Testis (tissue), 2 donors: ENCODE results near the gene NCK1.

Source experiments
- POLR2A ChIP-seq: fragments of 450-650 bp; IDR thresholded peaks from one replicate; pipeline ENCODE4 v1.6.1; 2017; ENCODE audit warnings: antibody characterized with exemption, mild to moderate bottlenecking, moderate library complexity
- TF ChIP-seq, protein P1 (sequence below), 3 experiments: fragments of 450-650 bp in 2 of 3; fragments of 200-600 bp in 1 of 3; sonication (generic) in 1 of 3; IDR thresholded peaks; one replicate each; pipeline ENCODE4 v1.5.1; 2016 to 2019; ENCODE audit warnings: antibody characterized with exemption in 3 of 3, mild to moderate bottlenecking in 2 of 3, moderate library complexity in 1 of 3

DNA sequence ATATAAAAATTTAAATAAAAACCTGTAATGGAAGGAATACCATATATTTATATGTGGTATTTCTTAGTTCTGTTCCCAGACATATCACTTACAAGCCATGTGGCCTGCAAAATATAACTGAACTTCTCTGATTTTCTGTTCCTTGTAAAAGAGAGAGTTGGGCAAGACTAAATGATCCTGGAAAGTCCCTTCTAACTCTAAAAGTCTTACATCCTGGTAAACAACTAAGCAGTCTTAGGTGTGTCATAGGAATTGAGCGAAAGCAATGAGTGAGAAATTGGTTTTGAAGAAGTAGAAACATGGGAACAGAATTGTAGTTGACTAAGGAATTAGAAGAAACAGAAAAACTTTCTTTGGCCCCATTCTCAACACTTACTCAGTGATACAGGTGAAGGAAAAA is 70.5 kb downstream of the NCK1 start:
- TF ChIP-seq, protein P1, sequence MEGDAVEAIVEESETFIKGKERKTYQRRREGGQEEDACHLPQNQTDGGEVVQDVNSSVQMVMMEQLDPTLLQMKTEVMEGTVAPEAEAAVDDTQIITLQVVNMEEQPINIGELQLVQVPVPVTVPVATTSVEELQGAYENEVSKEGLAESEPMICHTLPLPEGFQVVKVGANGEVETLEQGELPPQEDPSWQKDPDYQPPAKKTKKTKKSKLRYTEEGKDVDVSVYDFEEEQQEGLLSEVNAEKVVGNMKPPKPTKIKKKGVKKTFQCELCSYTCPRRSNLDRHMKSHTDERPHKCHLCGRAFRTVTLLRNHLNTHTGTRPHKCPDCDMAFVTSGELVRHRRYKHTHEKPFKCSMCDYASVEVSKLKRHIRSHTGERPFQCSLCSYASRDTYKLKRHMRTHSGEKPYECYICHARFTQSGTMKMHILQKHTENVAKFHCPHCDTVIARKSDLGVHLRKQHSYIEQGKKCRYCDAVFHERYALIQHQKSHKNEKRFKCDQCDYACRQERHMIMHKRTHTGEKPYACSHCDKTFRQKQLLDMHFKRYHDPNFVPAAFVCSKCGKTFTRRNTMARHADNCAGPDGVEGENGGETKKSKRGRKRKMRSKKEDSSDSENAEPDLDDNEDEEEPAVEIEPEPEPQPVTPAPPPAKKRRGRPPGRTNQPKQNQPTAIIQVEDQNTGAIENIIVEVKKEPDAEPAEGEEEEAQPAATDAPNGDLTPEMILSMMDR (IDR thresholded peaks at IDR 0.05) = no peak
- TF ChIP-seq POLR2A = no peak
